ENCODE results near the gene FTO.

FTO gene

DNA sequence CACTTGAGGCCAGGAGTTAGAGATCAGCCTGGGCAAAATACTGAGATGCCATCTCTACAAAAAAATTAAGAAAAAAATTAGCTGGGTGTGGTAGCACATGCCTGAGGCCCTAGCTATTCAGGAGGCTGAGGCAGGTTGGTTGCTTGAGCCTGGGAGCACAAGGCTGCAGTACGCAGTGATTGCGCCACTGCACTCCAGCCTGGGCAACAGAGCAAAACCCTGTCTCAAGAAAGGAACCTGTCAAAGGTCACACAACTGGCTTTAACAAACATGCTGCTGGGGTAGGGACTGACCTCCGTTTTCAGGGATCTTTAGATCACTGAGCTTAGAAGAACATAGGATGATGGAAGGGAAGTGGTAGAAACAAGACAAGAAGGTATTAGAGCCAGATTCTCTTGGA lies 487.6 kb downstream of the FTO start:
- H3K36me3 ChIP-seq (ENCODE audit: control insufficient read depth in 1 of 2, insufficient read depth in 2 of 2, low read length in 2 of 2) = no peaks in the 10 kb centered on the region
- H3K4me3 ChIP-seq (ENCODE audit: low read depth in 1 of 2, low read length in 2 of 2) = no peak overlapping the region
- H3K27ac ChIP-seq (ENCODE audit: low read length) = no peak overlapping the region
- peaks cover 4% of the 10 kb centered on the region for H3K27me3 ChIP-seq (ENCODE audit: low read depth, low read length)
- H3K4me1 ChIP-seq (ENCODE audit: control insufficient read depth in 1 of 2, insufficient read depth in 2 of 2, low read length in 2 of 2) = no peaks in the 10 kb centered on the region
- H3K9me3 ChIP-seq (ENCODE audit: control insufficient read depth in 1 of 2, low read length in 2 of 2) = peaks cover 0 to 3% of the 10 kb centered on the region in 2 donors

DNA sequence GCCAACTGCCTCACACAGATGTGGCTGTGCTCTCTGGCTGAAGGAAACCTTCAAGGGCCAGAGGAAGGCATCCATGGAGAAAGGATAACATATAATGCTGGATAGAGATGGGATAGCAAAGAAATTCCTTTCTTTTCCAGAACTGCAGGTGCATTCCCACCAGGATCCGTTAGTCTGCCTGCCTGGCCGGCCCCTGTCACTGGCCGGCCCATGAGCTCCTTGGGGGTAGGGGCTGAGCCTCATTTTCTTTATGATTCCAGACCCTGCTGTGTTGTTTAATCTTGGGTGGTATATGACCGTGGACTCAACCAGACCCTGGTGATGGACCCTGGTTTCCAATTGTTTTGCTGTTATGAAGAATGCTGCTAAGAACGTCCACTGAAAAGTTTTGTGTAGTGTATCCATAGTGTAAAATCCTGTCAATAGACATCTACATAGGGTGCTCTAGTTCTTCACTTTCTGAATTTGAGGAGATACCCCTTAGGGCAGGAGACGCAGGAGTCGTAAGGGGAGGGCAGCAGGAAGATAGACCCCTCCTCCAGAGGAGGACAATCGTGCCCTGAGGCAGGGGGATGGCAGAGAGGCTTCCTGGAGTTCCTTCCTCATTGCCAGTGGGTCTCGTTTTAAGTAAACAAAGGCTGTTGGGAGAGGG lies 489.2 kb downstream of the FTO start:
- Histone ChIP-seq H3K27ac (ENCODE audit: low read length) (no peak overlapping the region), H3K4me1 (ENCODE audit: control insufficient read depth in 1 of 2, insufficient read depth in 2 of 2, low read length in 2 of 2) (no peaks in the 10 kb centered on the region), H3K4me3 (ENCODE audit: low read depth in 1 of 2, low read length in 2 of 2) (peak overlapping the region in 1 of 2 donors; percentile 49), H3K9me3 (ENCODE audit: control insufficient read depth in 1 of 2, low read length in 2 of 2) (peaks cover 0 to 3% of the 10 kb centered on the region in 2 donors), H3K36me3 (ENCODE audit: control insufficient read depth in 1 of 2, insufficient read depth in 2 of 2, low read length in 2 of 2) (no peaks in the 10 kb centered on the region), H3K27me3 (ENCODE audit: low read depth, low read length) (no peaks in the 10 kb centered on the region)

DNA sequence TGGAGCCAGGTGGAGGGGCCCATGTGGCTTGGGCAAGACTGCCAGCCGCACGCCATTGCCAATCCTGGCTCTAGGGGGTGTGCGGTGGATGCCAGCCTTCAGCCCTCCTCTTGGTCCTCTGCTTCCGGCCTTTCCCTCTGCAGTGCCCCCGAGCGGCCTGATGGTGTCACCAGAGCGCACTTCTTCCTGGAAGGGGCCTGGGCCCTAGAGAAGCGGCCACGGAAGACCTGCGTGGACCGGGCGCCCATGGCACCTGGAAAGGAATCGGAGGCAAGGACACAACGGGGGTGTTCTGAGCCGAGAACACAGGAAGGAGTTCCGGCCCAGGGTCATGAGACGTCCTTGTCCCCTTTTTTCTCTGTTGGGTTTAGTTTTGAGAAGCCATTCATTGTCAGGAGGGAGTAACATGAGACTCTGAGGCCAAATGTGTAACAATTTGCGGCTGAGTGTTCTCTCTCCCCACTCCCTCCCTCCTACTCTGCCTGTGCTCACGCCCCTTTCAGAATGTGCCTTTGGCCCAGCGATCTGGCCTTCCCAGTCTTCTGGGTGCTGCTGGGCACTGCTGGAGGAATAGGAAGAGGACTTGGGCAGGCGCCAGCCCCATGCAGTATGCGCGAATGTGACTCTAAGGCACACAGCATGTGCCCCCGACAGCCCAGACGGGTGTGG lies 489.8 kb downstream of the FTO start:
- Histone ChIP-seq H3K27me3 (ENCODE audit: low read depth, low read length) (no peaks in the 10 kb centered on the region), H3K36me3 (ENCODE audit: control insufficient read depth in 1 of 2, insufficient read depth in 2 of 2, low read length in 2 of 2) (no peaks in the 10 kb centered on the region), H3K27ac (ENCODE audit: low read length) (no peak overlapping the region), H3K4me3 (ENCODE audit: low read depth in 1 of 2, low read length in 2 of 2) (peak overlapping the region; percentile 49 to 52), H3K4me1 (ENCODE audit: control insufficient read depth in 1 of 2, insufficient read depth in 2 of 2, low read length in 2 of 2) (no peaks in the 10 kb centered on the region), H3K9me3 (ENCODE audit: control insufficient read depth in 1 of 2, low read length in 2 of 2) (peaks cover 0 to 3% of the 10 kb centered on the region in 2 donors)

DNA sequence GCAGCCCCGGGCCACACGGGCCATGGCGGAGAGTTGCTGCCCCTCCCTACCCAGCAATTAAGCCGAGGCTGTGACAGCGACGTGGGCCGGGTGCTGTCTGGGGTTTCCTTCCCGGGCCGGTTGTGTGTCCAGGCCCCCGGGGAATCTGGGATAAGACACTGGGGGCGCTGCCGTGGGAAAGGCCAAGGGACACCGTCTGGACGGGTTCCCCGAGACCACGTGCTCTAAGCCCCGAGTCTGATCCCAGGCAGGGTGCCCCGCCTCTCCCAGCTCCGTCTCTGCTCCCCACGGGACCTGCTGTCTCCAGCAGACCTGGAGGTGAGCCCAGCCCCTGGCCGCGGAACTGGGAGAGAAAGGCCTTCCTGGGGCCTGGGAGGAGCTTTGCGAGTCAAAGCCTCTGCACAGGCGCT lies 490.4 kb downstream of the FTO start:
- Histone ChIP-seq H3K9me3 (ENCODE audit: control insufficient read depth in 1 of 2, low read length in 2 of 2) (peaks cover 0 to 3% of the 10 kb centered on the region in 2 donors), H3K36me3 (ENCODE audit: control insufficient read depth in 1 of 2, insufficient read depth in 2 of 2, low read length in 2 of 2) (no peaks in the 10 kb centered on the region), H3K4me1 (ENCODE audit: control insufficient read depth in 1 of 2, insufficient read depth in 2 of 2, low read length in 2 of 2) (no peaks in the 10 kb centered on the region), H3K27ac (ENCODE audit: low read length) (no peak overlapping the region), H3K4me3 (ENCODE audit: low read depth in 1 of 2, low read length in 2 of 2) (peak overlapping the region; percentile 49 to 52), H3K27me3 (ENCODE audit: low read depth, low read length) (no peaks in the 10 kb centered on the region)

DNA sequence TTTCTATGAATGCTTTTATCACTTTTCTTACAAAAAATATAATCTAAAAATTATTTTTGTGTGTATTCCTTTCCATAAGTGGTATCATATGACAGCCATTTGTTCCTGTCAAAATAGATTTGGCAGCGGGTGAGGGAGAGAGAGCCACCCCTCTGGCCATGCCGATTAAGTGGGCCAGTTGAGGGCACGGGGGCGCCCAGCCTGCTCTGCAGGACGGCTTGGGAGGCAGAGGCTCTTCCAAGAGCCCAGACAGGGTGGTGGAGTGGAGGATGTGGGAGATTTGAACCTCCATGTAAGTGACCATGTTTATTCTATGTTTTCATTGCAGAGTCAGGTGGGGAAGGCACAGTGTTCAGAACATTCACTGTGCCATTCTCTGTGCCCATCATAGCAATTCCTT lies 493.8 kb downstream of the FTO start:
- H3K9me3 ChIP-seq (ENCODE audit: control insufficient read depth in 1 of 2, low read length in 2 of 2) = no peaks in the 10 kb centered on the region
- no peaks in the 10 kb centered on the region for H3K27me3 ChIP-seq (ENCODE audit: low read depth, low read length)
- H3K4me3 ChIP-seq (ENCODE audit: low read depth in 1 of 2, low read length in 2 of 2) = no peak overlapping the region
- H3K4me1 ChIP-seq (ENCODE audit: control insufficient read depth in 1 of 2, insufficient read depth in 2 of 2, low read length in 2 of 2) = no peaks in the 10 kb centered on the region
- H3K27ac ChIP-seq (ENCODE audit: low read length) = no peak overlapping the region
- no peaks in the 10 kb centered on the region for H3K36me3 ChIP-seq (ENCODE audit: control insufficient read depth in 1 of 2, insufficient read depth in 2 of 2, low read length in 2 of 2)

DNA sequence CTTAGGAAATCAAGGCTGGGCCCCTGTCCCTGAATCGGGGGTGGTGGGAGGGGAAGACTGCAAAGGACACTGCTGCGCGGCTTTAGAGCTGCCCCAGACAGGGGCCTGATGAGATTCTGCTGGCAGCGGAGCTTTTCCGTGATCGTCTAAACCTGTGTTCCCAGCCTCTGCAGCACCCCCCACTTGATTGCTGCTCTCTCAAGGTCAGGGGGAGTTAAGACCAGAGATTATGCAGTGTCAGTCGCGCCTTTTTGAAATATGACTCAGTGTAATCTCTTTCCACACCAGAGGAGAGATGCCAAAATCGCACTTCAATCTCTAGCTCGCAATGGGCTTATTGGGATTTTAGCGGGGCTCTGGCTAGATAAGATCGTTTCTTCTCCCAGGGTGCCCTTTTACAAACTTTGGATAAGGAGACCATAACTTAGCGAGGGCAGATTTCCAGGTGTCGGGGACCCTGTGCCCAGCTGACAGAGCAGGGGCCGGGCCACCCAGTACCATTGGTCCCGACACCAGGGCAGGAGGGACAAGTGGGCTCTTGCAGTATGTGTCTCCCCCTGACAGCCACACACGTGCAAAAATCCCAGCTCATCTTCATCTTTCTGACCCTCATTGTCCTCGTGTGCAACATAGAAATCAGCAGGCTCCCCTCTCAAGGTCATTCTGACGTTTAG lies 495.7 kb downstream of the FTO start:
- H3K4me1 ChIP-seq (ENCODE audit: control insufficient read depth in 1 of 2, insufficient read depth in 2 of 2, low read length in 2 of 2) = no peaks in the 10 kb centered on the region
- no peak overlapping the region for H3K27ac ChIP-seq (ENCODE audit: low read length)

DNA sequence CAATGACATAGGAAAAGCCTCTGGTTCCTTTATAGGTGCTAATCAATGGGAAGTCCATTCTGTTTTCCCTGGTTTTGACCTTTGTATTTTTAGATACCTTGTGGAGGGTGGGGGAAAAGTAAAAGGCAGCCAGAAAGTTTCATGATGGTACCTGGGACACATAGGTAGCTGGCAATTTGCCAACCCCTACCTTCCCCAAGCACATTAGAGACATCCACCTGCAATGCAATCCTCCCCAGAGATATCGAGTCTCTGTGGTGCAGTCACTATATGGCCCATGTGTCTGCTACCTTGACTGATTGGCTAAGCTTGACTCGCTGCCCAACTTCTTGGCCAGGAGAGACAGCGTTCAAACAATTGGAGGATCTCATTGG lies 496.2 kb downstream of the FTO start:
- Histone ChIP-seq H3K27ac (ENCODE audit: low read length) (no peak overlapping the region), H3K4me1 (ENCODE audit: control insufficient read depth in 1 of 2, insufficient read depth in 2 of 2, low read length in 2 of 2) (no peaks in the 10 kb centered on the region), H3K4me3 (ENCODE audit: low read depth in 1 of 2, low read length in 2 of 2) (no peak overlapping the region), H3K36me3 (ENCODE audit: control insufficient read depth in 1 of 2, insufficient read depth in 2 of 2, low read length in 2 of 2) (no peaks in the 10 kb centered on the region), H3K9me3 (ENCODE audit: control insufficient read depth in 1 of 2, low read length in 2 of 2) (no peaks in the 10 kb centered on the region), H3K27me3 (ENCODE audit: low read depth, low read length) (no peaks in the 10 kb centered on the region)

More for the DNA sequence above, 495.7 kb downstream of the FTO start:
- Histone ChIP-seq H3K9me3 (ENCODE audit: control insufficient read depth in 1 of 2, low read length in 2 of 2) (no peaks in the 10 kb centered on the region), H3K4me3 (ENCODE audit: low read depth in 1 of 2, low read length in 2 of 2) (no peak overlapping the region), H3K36me3 (ENCODE audit: control insufficient read depth in 1 of 2, insufficient read depth in 2 of 2, low read length in 2 of 2) (no peaks in the 10 kb centered on the region), H3K27me3 (ENCODE audit: low read depth, low read length) (no peaks in the 10 kb centered on the region)

DNA sequence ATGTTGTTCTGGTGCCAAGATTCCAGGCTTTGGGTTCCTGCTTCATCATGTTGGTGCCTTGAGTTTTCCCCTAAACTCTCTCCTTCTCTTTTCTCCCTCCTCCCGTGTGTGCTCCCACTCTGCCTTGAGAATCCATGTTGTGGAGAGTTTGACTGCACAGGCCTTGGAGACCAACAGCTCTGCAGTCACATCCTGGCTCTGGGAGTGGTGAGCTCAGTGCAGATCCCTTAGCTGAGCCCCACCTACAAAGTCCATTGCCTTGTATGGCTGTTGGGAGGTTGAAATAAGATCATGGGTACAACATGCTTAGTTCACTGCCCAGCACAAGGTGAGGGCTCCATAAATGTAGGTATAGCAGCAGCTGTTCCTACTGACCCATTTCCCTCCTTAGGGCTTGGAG lies 496.8 kb downstream of the FTO start:
- Histone ChIP-seq H3K4me3 (ENCODE audit: low read depth in 1 of 2, low read length in 2 of 2) (no peak overlapping the region), H3K27me3 (ENCODE audit: low read depth, low read length) (no peaks in the 10 kb centered on the region), H3K4me1 (ENCODE audit: control insufficient read depth in 1 of 2, insufficient read depth in 2 of 2, low read length in 2 of 2) (no peaks in the 10 kb centered on the region), H3K27ac (ENCODE audit: low read length) (no peak overlapping the region), H3K9me3 (ENCODE audit: control insufficient read depth in 1 of 2, low read length in 2 of 2) (no peaks in the 10 kb centered on the region), H3K36me3 (ENCODE audit: control insufficient read depth in 1 of 2, insufficient read depth in 2 of 2, low read length in 2 of 2) (no peaks in the 10 kb centered on the region)

DNA sequence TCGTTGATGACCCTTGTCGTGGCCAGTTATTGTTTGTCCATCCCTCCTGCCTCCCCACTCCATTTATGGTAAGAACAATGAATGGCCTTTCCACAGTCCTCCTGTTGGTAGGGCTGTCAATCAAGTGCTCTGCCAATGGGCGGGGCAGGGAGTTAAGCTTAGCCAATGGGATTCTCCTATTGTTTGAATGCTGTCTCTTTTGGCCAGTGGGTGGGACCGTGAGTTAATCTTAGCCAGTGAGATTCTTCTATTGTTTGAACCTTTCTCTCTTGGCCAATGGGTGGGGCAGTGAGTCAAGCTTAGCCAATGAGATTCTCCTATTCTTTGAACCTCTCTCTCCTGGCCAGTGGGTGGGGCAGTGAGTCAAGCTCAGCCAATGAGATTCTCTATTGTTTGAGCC lies 497.2 kb downstream of the FTO start:
- no peak overlapping the region for H3K4me3 ChIP-seq (ENCODE audit: low read depth in 1 of 2, low read length in 2 of 2)
- H3K27ac ChIP-seq (ENCODE audit: low read length) = no peak overlapping the region
- H3K36me3 ChIP-seq (ENCODE audit: control insufficient read depth in 1 of 2, insufficient read depth in 2 of 2, low read length in 2 of 2) = no peaks in the 10 kb centered on the region
- no peaks in the 10 kb centered on the region for H3K9me3 ChIP-seq (ENCODE audit: control insufficient read depth in 1 of 2, low read length in 2 of 2)
- H3K4me1 ChIP-seq (ENCODE audit: control insufficient read depth in 1 of 2, insufficient read depth in 2 of 2, low read length in 2 of 2) = no peaks in the 10 kb centered on the region
- H3K27me3 ChIP-seq (ENCODE audit: low read depth, low read length) = no peaks in the 10 kb centered on the region

Measured in muscle layer of duodenum (tissue), 2 donors.